ENCODE measurements around the gene GLRA1. TPM values are rescaled to one million over a fixed set of nuclear protein-coding genes. Genes with fewer than 3 reads are reported as not detected.

Gene GLRA1
- total RNA-seq, result not detected

GRCh38 chr5:151924564-151925301 lies at the start of gene GLRA1:
TSS of gene GLRA1 (minus strand) at chr5:151924851. CDS start at chr5:151924549, 302 bp downstream.
- no peaks in the 10 kb centered on the region for H3K27me3 ChIP-seq (ENCODE audit: control insufficient read depth in 3 of 3, insufficient read depth in 3 of 3, low read length in 3 of 3)

GRCh38 chr5:151970885-151971284 lies 46.2 kb upstream of the GLRA1 start:
- H3K4me3 ChIP-seq (ENCODE audit: low read length in 3 of 3), result no peak overlapping the region
- no peak overlapping the region for H3K27ac ChIP-seq (ENCODE audit: low read depth, low read length)
- H3K36me3 ChIP-seq (ENCODE audit: control insufficient read depth in 3 of 3, insufficient read depth in 3 of 3, low read length in 3 of 3), result no peaks in the 10 kb centered on the region
- H3K9me3 ChIP-seq (ENCODE audit: control insufficient read depth in 3 of 3, low read length in 3 of 3), result no peaks in the 10 kb centered on the region
- H3K27me3 ChIP-seq (ENCODE audit: control insufficient read depth in 3 of 3, insufficient read depth in 3 of 3, low read length in 3 of 3), result no peaks in the 10 kb centered on the region
- H3K4me1 ChIP-seq (ENCODE audit: control insufficient read depth in 3 of 3, insufficient read depth in 3 of 3, low read length in 3 of 3), result no peaks in the 10 kb centered on the region
- H3K9ac ChIP-seq (ENCODE audit: low read depth in 1 of 3, low read length in 3 of 3), result no peak overlapping the region

More at GRCh38 chr5:151924564-151925301, at the start of gene GLRA1:
- Histone ChIP-seq H3K9ac (ENCODE audit: low read depth in 1 of 3, low read length in 3 of 3) (no peak within 1 kb of the TSS), H3K4me1 (ENCODE audit: control insufficient read depth in 3 of 3, insufficient read depth in 3 of 3, low read length in 3 of 3) (no peaks in the 10 kb centered on the region), H3K36me3 (ENCODE audit: control insufficient read depth in 3 of 3, insufficient read depth in 3 of 3, low read length in 3 of 3) (no peaks in the 10 kb centered on the region), H3K4me3 (ENCODE audit: low read length in 3 of 3) (no peak within 1 kb of the TSS), H3K27ac (ENCODE audit: low read depth, low read length) (no peak within 1 kb of the TSS), H3K9me3 (ENCODE audit: control insufficient read depth in 3 of 3, low read length in 3 of 3) (peaks cover 0 to 3% (median 0%) of the 10 kb centered on the region in 3 donors)

- H3K9ac ChIP-seq (ENCODE audit: low read depth in 1 of 3, low read length in 3 of 3), result no peak overlapping the region
- no peaks in the 10 kb centered on the region for H3K36me3 ChIP-seq (ENCODE audit: control insufficient read depth in 3 of 3, insufficient read depth in 3 of 3, low read length in 3 of 3)
- no peaks in the 10 kb centered on the region for H3K27me3 ChIP-seq (ENCODE audit: control insufficient read depth in 3 of 3, insufficient read depth in 3 of 3, low read length in 3 of 3)
- no peaks in the 10 kb centered on the region for H3K9me3 ChIP-seq (ENCODE audit: control insufficient read depth in 3 of 3, low read length in 3 of 3)
- no peak overlapping the region for H3K27ac ChIP-seq (ENCODE audit: low read depth, low read length)
- H3K4me1 ChIP-seq (ENCODE audit: control insufficient read depth in 3 of 3, insufficient read depth in 3 of 3, low read length in 3 of 3), result no peaks in the 10 kb centered on the region
- H3K4me3 ChIP-seq (ENCODE audit: low read length in 3 of 3), result no peak overlapping the region
Observed at GRCh38 chr5:151967865-151968264, 43.2 kb upstream of the GLRA1 start.

GRCh38 chr5:151966046-151966445 lies 41.4 kb upstream of the GLRA1 start:
- H3K9ac ChIP-seq (ENCODE audit: low read depth in 1 of 3, low read length in 3 of 3), result no peak overlapping the region
- H3K27ac ChIP-seq (ENCODE audit: low read depth, low read length), result no peak overlapping the region
- no peaks in the 10 kb centered on the region for H3K27me3 ChIP-seq (ENCODE audit: control insufficient read depth in 3 of 3, insufficient read depth in 3 of 3, low read length in 3 of 3)
- no peaks in the 10 kb centered on the region for H3K36me3 ChIP-seq (ENCODE audit: control insufficient read depth in 3 of 3, insufficient read depth in 3 of 3, low read length in 3 of 3)
- H3K4me1 ChIP-seq (ENCODE audit: control insufficient read depth in 3 of 3, insufficient read depth in 3 of 3, low read length in 3 of 3), result no peaks in the 10 kb centered on the region
- no peaks in the 10 kb centered on the region for H3K9me3 ChIP-seq (ENCODE audit: control insufficient read depth in 3 of 3, low read length in 3 of 3)
- no peak overlapping the region for H3K4me3 ChIP-seq (ENCODE audit: low read length in 3 of 3)

- Histone ChIP-seq H3K36me3 (ENCODE audit: control insufficient read depth in 3 of 3, insufficient read depth in 3 of 3, low read length in 3 of 3) (no peaks in the 10 kb centered on the region), H3K9ac (ENCODE audit: low read depth in 1 of 3, low read length in 3 of 3) (no peak overlapping the region), H3K4me1 (ENCODE audit: control insufficient read depth in 3 of 3, insufficient read depth in 3 of 3, low read length in 3 of 3) (no peaks in the 10 kb centered on the region), H3K4me3 (ENCODE audit: low read length in 3 of 3) (no peak overlapping the region), H3K9me3 (ENCODE audit: control insufficient read depth in 3 of 3, low read length in 3 of 3) (no peaks in the 10 kb centered on the region), H3K27me3 (ENCODE audit: control insufficient read depth in 3 of 3, insufficient read depth in 3 of 3, low read length in 3 of 3) (no peaks in the 10 kb centered on the region), H3K27ac (ENCODE audit: low read depth, low read length) (no peak overlapping the region)
Observed at GRCh38 chr5:151964471-151964870, 39.8 kb upstream of the GLRA1 start.

- Histone ChIP-seq H3K4me1 (ENCODE audit: control insufficient read depth in 3 of 3, insufficient read depth in 3 of 3, low read length in 3 of 3) (no peaks in the 10 kb centered on the region), H3K36me3 (ENCODE audit: control insufficient read depth in 3 of 3, insufficient read depth in 3 of 3, low read length in 3 of 3) (no peaks in the 10 kb centered on the region), H3K4me3 (ENCODE audit: low read length in 3 of 3) (no peak overlapping the region), H3K9ac (ENCODE audit: low read depth in 1 of 3, low read length in 3 of 3) (no peak overlapping the region), H3K9me3 (ENCODE audit: control insufficient read depth in 3 of 3, low read length in 3 of 3) (no peaks in the 10 kb centered on the region), H3K27me3 (ENCODE audit: control insufficient read depth in 3 of 3, insufficient read depth in 3 of 3, low read length in 3 of 3) (no peaks in the 10 kb centered on the region), H3K27ac (ENCODE audit: low read depth, low read length) (no peak overlapping the region)
Observed at GRCh38 chr5:151961557-151961956, 36.9 kb upstream of the GLRA1 start.

GRCh38 chr5:151958111-151958510 lies 33.5 kb upstream of the GLRA1 start:
- no peaks in the 10 kb centered on the region for H3K4me1 ChIP-seq (ENCODE audit: control insufficient read depth in 3 of 3, insufficient read depth in 3 of 3, low read length in 3 of 3)
- H3K9me3 ChIP-seq (ENCODE audit: control insufficient read depth in 3 of 3, low read length in 3 of 3), result no peaks in the 10 kb centered on the region
- H3K27ac ChIP-seq (ENCODE audit: low read depth, low read length), result no peak overlapping the region
- H3K36me3 ChIP-seq (ENCODE audit: control insufficient read depth in 3 of 3, insufficient read depth in 3 of 3, low read length in 3 of 3), result no peaks in the 10 kb centered on the region
- H3K4me3 ChIP-seq (ENCODE audit: low read length in 3 of 3), result no peak overlapping the region
- no peak overlapping the region for H3K9ac ChIP-seq (ENCODE audit: low read depth in 1 of 3, low read length in 3 of 3)
- H3K27me3 ChIP-seq (ENCODE audit: control insufficient read depth in 3 of 3, insufficient read depth in 3 of 3, low read length in 3 of 3), result no peaks in the 10 kb centered on the region

GRCh38 chr5:151956725-151957124 lies 32.1 kb upstream of the GLRA1 start:
- no peak overlapping the region for H3K4me3 ChIP-seq (ENCODE audit: low read length in 3 of 3)

GRCh38 chr5:151954255-151954654 lies 29.6 kb upstream of the GLRA1 start:
- H3K36me3 ChIP-seq (ENCODE audit: control insufficient read depth in 3 of 3, insufficient read depth in 3 of 3, low read length in 3 of 3), result no peaks in the 10 kb centered on the region

More at GRCh38 chr5:151956725-151957124, 32.1 kb upstream of the GLRA1 start:
- Histone ChIP-seq H3K9me3 (ENCODE audit: control insufficient read depth in 3 of 3, low read length in 3 of 3) (no peaks in the 10 kb centered on the region), H3K27me3 (ENCODE audit: control insufficient read depth in 3 of 3, insufficient read depth in 3 of 3, low read length in 3 of 3) (no peaks in the 10 kb centered on the region), H3K4me1 (ENCODE audit: control insufficient read depth in 3 of 3, insufficient read depth in 3 of 3, low read length in 3 of 3) (no peaks in the 10 kb centered on the region), H3K36me3 (ENCODE audit: control insufficient read depth in 3 of 3, insufficient read depth in 3 of 3, low read length in 3 of 3) (no peaks in the 10 kb centered on the region), H3K27ac (ENCODE audit: low read depth, low read length) (no peak overlapping the region), H3K9ac (ENCODE audit: low read depth in 1 of 3, low read length in 3 of 3) (no peak overlapping the region)

GRCh38 chr5:151953833-151954232 lies 29.2 kb upstream of the GLRA1 start:
- H3K27ac ChIP-seq (ENCODE audit: low read depth, low read length), result no peak overlapping the region
- H3K4me3 ChIP-seq (ENCODE audit: low read length in 3 of 3), result no peak overlapping the region
- no peaks in the 10 kb centered on the region for H3K9me3 ChIP-seq (ENCODE audit: control insufficient read depth in 3 of 3, low read length in 3 of 3)
- no peak overlapping the region for H3K9ac ChIP-seq (ENCODE audit: low read depth in 1 of 3, low read length in 3 of 3)
- no peaks in the 10 kb centered on the region for H3K27me3 ChIP-seq (ENCODE audit: control insufficient read depth in 3 of 3, insufficient read depth in 3 of 3, low read length in 3 of 3)
- H3K36me3 ChIP-seq (ENCODE audit: control insufficient read depth in 3 of 3, insufficient read depth in 3 of 3, low read length in 3 of 3), result no peaks in the 10 kb centered on the region
- no peaks in the 10 kb centered on the region for H3K4me1 ChIP-seq (ENCODE audit: control insufficient read depth in 3 of 3, insufficient read depth in 3 of 3, low read length in 3 of 3)

More at GRCh38 chr5:151954255-151954654, 29.6 kb upstream of the GLRA1 start:
- no peaks in the 10 kb centered on the region for H3K27me3 ChIP-seq (ENCODE audit: control insufficient read depth in 3 of 3, insufficient read depth in 3 of 3, low read length in 3 of 3)
- no peak overlapping the region for H3K9ac ChIP-seq (ENCODE audit: low read depth in 1 of 3, low read length in 3 of 3)
- no peaks in the 10 kb centered on the region for H3K4me1 ChIP-seq (ENCODE audit: control insufficient read depth in 3 of 3, insufficient read depth in 3 of 3, low read length in 3 of 3)
- no peak overlapping the region for H3K27ac ChIP-seq (ENCODE audit: low read depth, low read length)
- no peak overlapping the region for H3K4me3 ChIP-seq (ENCODE audit: low read length in 3 of 3)
- no peaks in the 10 kb centered on the region for H3K9me3 ChIP-seq (ENCODE audit: control insufficient read depth in 3 of 3, low read length in 3 of 3)

Data from skeletal muscle tissue (tissue), 4 donors.